IMR-90 (cell line): ENCODE data around the gene AIRE. TPM values are rescaled to one million over a fixed set of nuclear protein-coding genes. Genes with fewer than 3 reads are reported as not detected.

ENCODE experiments used
- ATAC-seq: fragments of 200-7000 bp; cut with Tn5 transposase; 2 replicates; pipeline ENCODE4 v1.9.1; 2020; ENCODE audit warnings: low read depth, mild to moderate bottlenecking, moderate library complexity
- BruUV-seq: library from RNA; stranded (reverse); fragments of 400-500 nt; replicated peaks from 2 replicates; lab custom pipeline; 2021; lab: Mats Ljungman, UMichigan
- CTCF ChIA-PET: fragments of 300-600 bp; formaldehyde crosslinking; extraction: SDS; loops from one replicate; lab custom pipeline; 2021; ENCODE audit warnings: antibody characterized with exemption; lab: Yijun Ruan, JAX
- POLR2A ChIA-PET: fragments of 300-600 bp; sonication (Branson Sonifier 250); formaldehyde crosslinking; loops from one replicate; lab custom pipeline; 2022; ENCODE audit warnings: antibody characterized with exemption; ENCODE audit not compliant: unreplicated experiment; lab: Charles Lee
- DNase-seq: peaks from one replicate; pipeline ENCODE4 v3.0.0; 2013
- H2AFZ ChIP-seq: replicated peaks from 2 replicates; pipeline ENCODE3; 2013; ENCODE audit warnings: low read length, mild to moderate bottlenecking; ENCODE audit not compliant: poor library complexity
- H2AK5ac ChIP-seq: 2 replicates; pipeline ENCODE4 v1.6.1; 2013; ENCODE audit warnings: low read depth, low read length, inconsistent platforms
- H2AK9ac ChIP-seq: replicated peaks from 2 replicates; pipeline ENCODE3; 2013; ENCODE audit warnings: mild to moderate bottlenecking, low read depth, low read length, moderate library complexity; ENCODE audit not compliant: poor library complexity
- H2BK120ac ChIP-seq: 2 replicates; pipeline ENCODE4 v1.6.1; 2013; ENCODE audit warnings: low read depth, low read length, inconsistent platforms
- H2BK15ac ChIP-seq: 3 replicates; pipeline ENCODE4 v1.6.1; 2013; ENCODE audit warnings: low read depth, low read length, inconsistent platforms
- H2BK20ac ChIP-seq: 2 replicates; pipeline ENCODE4 v1.6.1; 2013; ENCODE audit warnings: low read depth, mild to moderate bottlenecking, inconsistent platforms, low read length, moderate library complexity
- H2BK5ac ChIP-seq: 2 replicates; pipeline ENCODE4 v1.6.1; 2013; ENCODE audit warnings: mild to moderate bottlenecking, low read depth, low read length, inconsistent platforms; ENCODE audit not compliant: poor library complexity, severe bottlenecking
- H3K14ac ChIP-seq: replicated peaks from 2 replicates; pipeline ENCODE4 v1.6.1; 2013; ENCODE audit warnings: low read depth, low read length, inconsistent platforms
- H3K18ac ChIP-seq: 2 replicates; pipeline ENCODE4 v1.6.1; 2013; ENCODE audit warnings: low read depth, low read length, control low read depth
- H3K23ac ChIP-seq: 2 replicates; pipeline ENCODE4 v1.6.1; 2013; ENCODE audit warnings: low read depth, low read length, inconsistent platforms
- H3K27ac ChIP-seq: 2 replicates; pipeline ENCODE4 v1.5.1; 2013; ENCODE audit warnings: mild to moderate bottlenecking, control low read depth, low read length; ENCODE audit not compliant: insufficient read depth
- H3K27me3 ChIP-seq: 2 replicates; pipeline ENCODE4 v1.6.1; 2013; ENCODE audit warnings: low read length; ENCODE audit not compliant: control insufficient read depth, insufficient read depth
- H3K36me3 ChIP-seq: 2 replicates; pipeline ENCODE4 v1.6.1; 2013; ENCODE audit warnings: low read length, mixed read lengths; ENCODE audit not compliant: control insufficient read depth, insufficient read depth
- H3K4ac ChIP-seq: 2 replicates; pipeline ENCODE4 v1.6.1; 2013; ENCODE audit warnings: low read depth, low read length, inconsistent platforms
- H3K4me1 ChIP-seq: 2 replicates; pipeline ENCODE4 v1.6.1; 2013; ENCODE audit warnings: low read length, mixed read lengths; ENCODE audit not compliant: control insufficient read depth, insufficient read depth
- H3K4me2 ChIP-seq: 2 replicates; pipeline ENCODE4 v1.6.1; 2013; ENCODE audit warnings: low read depth, mild to moderate bottlenecking, control low read depth, low read length, moderate library complexity
- H3K4me3 ChIP-seq: 2 replicates; pipeline ENCODE4 v1.5.1; 2013; ENCODE audit warnings: low read depth, mild to moderate bottlenecking, control low read depth, low read length, moderate library complexity; ENCODE audit not compliant: insufficient read depth
- H3K56ac ChIP-seq: 2 replicates; pipeline ENCODE4 v1.6.1; 2013; ENCODE audit warnings: low read length, inconsistent platforms; ENCODE audit not compliant: insufficient read depth; ENCODE audit errors: extremely low read depth
- H3K79me1 ChIP-seq, 2 experiments: 2 replicates each; pipeline ENCODE4 v1.6.1; 2013; ENCODE audit warnings: low read length in 2 of 2, inconsistent platforms in 1 of 2, low read depth in 1 of 2
- H3K9ac ChIP-seq: 2 replicates; pipeline ENCODE4 v1.6.1; 2013; ENCODE audit warnings: low read depth, low read length, control low read depth
- H3K9me1 ChIP-seq: 2 replicates; pipeline ENCODE4 v1.6.1; 2013; ENCODE audit warnings: low read length, inconsistent platforms; ENCODE audit not compliant: insufficient read depth
- H3K9me3 ChIP-seq: 2 replicates; pipeline ENCODE4 v1.6.1; 2013; ENCODE audit warnings: low read length; ENCODE audit not compliant: control insufficient read depth, insufficient read depth
- H4K20me1 ChIP-seq: 2 replicates; pipeline ENCODE4 v1.6.1; 2013; ENCODE audit warnings: low read length, inconsistent platforms; ENCODE audit not compliant: insufficient read depth
- H4K5ac ChIP-seq: 2 replicates; pipeline ENCODE4 v1.6.1; 2013; ENCODE audit warnings: mild to moderate bottlenecking, low read depth, low read length, control low read depth
- H4K8ac ChIP-seq, 2 experiments: 2 replicates each; pipeline ENCODE4 v1.6.1; 2013; ENCODE audit warnings: low read depth in 2 of 2, low read length in 2 of 2, control low read depth in 1 of 2, inconsistent platforms in 1 of 2
- H4K91ac ChIP-seq: 2 replicates; pipeline ENCODE4 v1.6.1; 2013; ENCODE audit warnings: low read depth, low read length, inconsistent platforms; ENCODE audit not compliant: insufficient read depth
- BHLHE40 ChIP-seq: fragments of 150-350 bp; IDR thresholded peaks from 2 replicates; pipeline ENCODE4 v1.6.1; 2016; ENCODE audit warnings: mild to moderate bottlenecking, low read depth, low read length
- CEBPB ChIP-seq: IDR thresholded peaks from 2 replicates; pipeline ENCODE4 v1.6.1; 2012; ENCODE audit warnings: low read depth, low read length, improper control_type of control experiment
- CHD1 ChIP-seq: IDR thresholded peaks from 2 replicates; pipeline ENCODE4 v1.6.1; 2012; ENCODE audit warnings: low read depth, low read length, improper control_type of control experiment
- CTCF ChIP-seq: conservative IDR thresholded peaks from 2 replicates; pipeline ENCODE4 v1.5.1; 2012; ENCODE audit warnings: mild to moderate bottlenecking, low read depth, low read length, improper control_type of control experiment
- ELK1 ChIP-seq: fragments of 150-350 bp; IDR thresholded peaks from 2 replicates; pipeline ENCODE4 v1.6.1; 2016; ENCODE audit warnings: low read depth, mild to moderate bottlenecking, low read length, moderate library complexity, borderline replicate concordance
- MAFK ChIP-seq: IDR thresholded peaks from 2 replicates; pipeline ENCODE4 v1.6.1; 2012; ENCODE audit warnings: low read depth, low read length, improper control_type of control experiment
- MAZ ChIP-seq: IDR thresholded peaks from 2 replicates; pipeline ENCODE4 v1.6.1; 2012; ENCODE audit warnings: low read depth, mild to moderate bottlenecking, low read length, improper control_type of control experiment, moderate library complexity, borderline replicate concordance
- NFE2L2 ChIP-seq: fragments of 150-350 bp; IDR thresholded peaks from 2 replicates; pipeline ENCODE4 v1.6.1; 2016; ENCODE audit warnings: low read depth, mild to moderate bottlenecking, low read length
- RAD21 ChIP-seq: IDR thresholded peaks from 2 replicates; pipeline ENCODE4 v1.6.1; 2012; ENCODE audit warnings: low read length, improper control_type of control experiment
- RFX5 ChIP-seq: IDR thresholded peaks from 2 replicates; pipeline ENCODE4 v1.8.0; 2012; ENCODE audit warnings: low read depth, mild to moderate bottlenecking, low read length, moderate library complexity
- SMC3 ChIP-seq: fragments of 150-350 bp; IDR thresholded peaks from 2 replicates; pipeline ENCODE4 v1.6.1; 2016; ENCODE audit warnings: low read depth, mild to moderate bottlenecking, antibody characterized with exemption, low read length, moderate library complexity
- WGBS, 2 experiments: methylation state at CpG; one replicate each; pipeline versions ENCODE4 v1.1.5 to v1.1.7; 2013; ENCODE audit warnings: missing lambda C conversion rate in 2 of 2; ENCODE audit not compliant: insufficient read length in 1 of 2; ENCODE audit errors: extremely low coverage in 2 of 2; 5-methylcytosine and 5-hydroxymethylcytosine counted together
- dilution Hi-C: fragments of 300-500 bp; cut with HindIII; formaldehyde crosslinking; loops from one replicate; pipeline ENCODE4 v1.14.3; 2018; ENCODE audit warnings: low sequenced_read_pairs; ENCODE audit not compliant: unreplicated experiment
- in situ Hi-C: fragments of 300-500 bp; cut with MboI; formaldehyde crosslinking; loops from 3 replicates; pipeline ENCODE4 v1.14.3; 2019; ENCODE audit warnings: low sequenced_read_pairs, inconsistent platforms, mixed read lengths
- intact Hi-C: fragments of 100-400 bp; cut with micrococcal nuclease; formaldehyde crosslinking; loops from 2 replicates; pipeline ENCODE4 v1.10.0; 2022
- polyA plus RNA-seq, 3 experiments: library from polyadenylated mRNA; depleted of rRNA; stranded (reverse); fragments of >200 nt; gene quantifications; 2 replicates each; pipeline ENCODE4 v1.2.3, GENCODE V29; 2012; ENCODE audit warnings: low replicate concordance in 1 of 3
- total RNA-seq: library from RNA; depleted of rRNA; stranded (reverse); fragments of >200 nt; gene quantifications from 2 replicates; pipeline ENCODE4 v1.2.3, GENCODE V29; 2012
- TF ChIP-seq, protein P1 (sequence below): fragments of 150-350 bp; IDR thresholded peaks from 2 replicates; pipeline ENCODE4 v1.6.1; 2017; ENCODE audit warnings: mild to moderate bottlenecking, antibody characterized with exemption, low read length, low read depth

AIRE gene
- total and polyA plus RNA-seq, 2 of the 4 experiments (the other 2 are of a cell fraction) = 0.05 TPM; not detected in 1

DNA sequence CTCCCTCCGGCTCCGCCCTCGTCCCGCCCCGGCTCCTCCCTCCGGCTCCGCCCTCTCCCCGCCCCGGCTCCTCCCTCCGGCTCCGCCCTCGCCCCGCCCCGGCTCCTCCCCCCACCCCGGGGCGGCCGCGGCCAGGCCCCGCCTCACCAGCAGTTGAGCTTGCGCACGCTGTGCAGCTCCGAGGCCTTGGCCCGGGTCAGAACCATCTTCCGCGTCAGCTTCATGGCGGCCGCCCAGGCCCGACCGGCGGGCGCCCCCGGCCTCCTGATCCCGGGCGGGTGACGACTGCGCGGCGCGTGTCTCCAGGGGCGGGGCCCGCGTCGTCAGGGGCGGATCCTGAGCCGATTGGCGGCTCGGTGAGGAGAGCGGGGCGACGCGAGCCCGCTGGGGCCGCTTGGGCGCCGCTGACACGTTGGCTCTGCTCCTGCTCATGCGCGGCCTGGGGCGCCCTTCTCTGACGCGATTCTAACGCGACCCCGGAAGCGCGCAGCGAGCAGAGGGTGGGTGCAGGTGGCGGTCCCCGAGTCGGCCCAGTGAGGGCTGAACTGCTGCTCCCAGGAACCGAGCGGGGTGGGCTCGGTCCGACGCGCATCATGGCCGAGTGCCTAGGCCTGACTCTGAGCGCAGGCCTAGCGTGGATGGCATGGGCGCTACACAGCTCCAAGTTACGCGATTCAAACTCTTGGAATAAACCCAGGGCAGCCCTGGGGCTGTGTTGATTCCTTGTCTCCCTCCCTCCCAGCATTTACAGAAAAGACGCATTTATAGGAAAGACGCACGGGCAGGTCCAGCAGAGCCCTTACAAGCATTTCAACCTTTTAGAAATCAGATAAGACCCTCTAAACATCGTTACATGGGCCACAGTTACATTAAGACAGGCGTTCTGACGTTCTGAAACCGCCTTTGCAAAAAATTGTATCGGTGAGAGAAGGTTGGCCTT, 53.6 kb downstream of the AIRE start, which contains the start of gene CFAP410:
Gene CFAP410, minus strand, starts transcription at position 420 of the 940 bp plus-strand sequence. Its CDS starts 196 bp downstream, at position 224.
- whole genome bisulfite sequencing, 2 experiments = 0% methylated on average over 19 of the region's 90 CpGs; no CpG with 5 or more reads in 1 of the 2 experiments
- in situ Hi-C loops = no loop called here
- Histone ChIP-seq H4K8ac (peak within 1 kb of the TSS; percentile 97 to 99), H3K14ac (peak within 1 kb of the TSS; percentile 92), H2BK5ac (peak within 1 kb of the TSS; percentile 97), H2AK5ac (peak within 1 kb of the TSS; percentile 96), H3K9me1 (peaks cover 9% of the 10 kb centered on the region), H4K5ac (peak within 1 kb of the TSS; percentile 99), H3K27ac (peak within 1 kb of the TSS; percentile 97), H3K27me3 (no peaks in the 10 kb centered on the region), H3K18ac (peak within 1 kb of the TSS; percentile 84), H3K9me3 (no peaks in the 10 kb centered on the region), H3K79me1 (peaks cover 0 to 8% of the 10 kb centered on the region in 2 experiments; a peak in 1 of 4 replicates), H3K4me3 (peak within 1 kb of the TSS; percentile 96), H3K4me2 (peak within 1 kb of the TSS; percentile 100), H2BK15ac (0 out of 3 replicates have a peak within 1 kb of the TSS, but pooled peaks have one; percentile 80), H3K23ac (peak within 1 kb of the TSS; percentile 68; the same call in 1 of the 2 replicates), H2AK9ac (peak within 1 kb of the TSS; percentile 96), H2BK120ac (peak within 1 kb of the TSS; percentile 70; the same call in 1 of the 2 replicates), H3K9ac (peak within 1 kb of the TSS; percentile 88), H3K36me3 (peaks cover 8% of the 10 kb centered on the region; the same call in 1 of the 2 replicates), H2AFZ (peak within 1 kb of the TSS; percentile 92), H3K4me1 (peaks cover 6% of the 10 kb centered on the region), H2BK20ac (no peak within 1 kb of the TSS), H3K56ac (peak within 1 kb of the TSS; percentile 54), H4K20me1 (peaks cover 6% of the 10 kb centered on the region; the same call in 1 of the 2 replicates), H3K4ac (peak within 1 kb of the TSS; percentile 90), H4K91ac (peak within 1 kb of the TSS; percentile 90)
- peak; percentile 94 for DNase-seq
- BruUV-seq = TSS peak; percentile 88
- intact Hi-C loops = loop anchor here (10.0 kb wide), 1 partner anchor 146 kb away; no protein-coding TSS in a partner anchor
- dilution Hi-C loops = no loop called here
- peak; percentile 91 for ATAC-seq
- ChIA-PET CTCF (no interaction called here), POLR2A (no interaction called here)
- TF ChIP-seq RFX5 (no peak), CTCF (no peak), BHLHE40 (peak; percentile 4; the same call in 1 of the 2 replicates), SMC3 (no peak), CHD1 (no peak), MAZ (peak; percentile 93), ELK1 (no peak), CEBPB (no peak), RAD21 (0 out of 2 replicates have a peak, but pooled peaks have one; percentile 1), MAFK (no peak), NFE2L2 (no peak)
- TF ChIP-seq, protein P1, sequence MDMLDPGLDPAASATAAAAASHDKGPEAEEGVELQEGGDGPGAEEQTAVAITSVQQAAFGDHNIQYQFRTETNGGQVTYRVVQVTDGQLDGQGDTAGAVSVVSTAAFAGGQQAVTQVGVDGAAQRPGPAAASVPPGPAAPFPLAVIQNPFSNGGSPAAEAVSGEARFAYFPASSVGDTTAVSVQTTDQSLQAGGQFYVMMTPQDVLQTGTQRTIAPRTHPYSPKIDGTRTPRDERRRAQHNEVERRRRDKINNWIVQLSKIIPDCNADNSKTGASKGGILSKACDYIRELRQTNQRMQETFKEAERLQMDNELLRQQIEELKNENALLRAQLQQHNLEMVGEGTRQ = no peak; the same call in 1 of the 2 replicates
